MM.1S (cell line): ENCODE measurements around the gene DPH3.

Experiments
- CTCF ChIP-seq: fragments of 300-600 bp; sonication (generic); IDR thresholded peaks from 2 replicates; pipeline ENCODE4 v1.5.1; 2016; ENCODE audit warnings: antibody characterized with exemption, low read length, mixed read lengths
- EZH2 ChIP-seq: fragments of 300-600 bp; sonication (generic); optimal IDR thresholded peaks from 2 replicates; pipeline ENCODE3; 2017; ENCODE audit warnings: low read depth, mild to moderate bottlenecking, antibody characterized with exemption, low read length, mixed read lengths
- EZH2phosphoT487 ChIP-seq: fragments of 300-600 bp; sonication (generic); IDR thresholded peaks from 2 replicates; pipeline ENCODE4 v1.6.1; 2018; ENCODE audit warnings: antibody characterized with exemption, low read length

GRCh38 chr3:16302082-16302631 lies 37.4 kb upstream of the DPH3 start:
- TF ChIP-seq CTCF, result no peak
- no peak for TF ChIP-seq EZH2
- no peak for TF ChIP-seq EZH2phosphoT487
